GM21526 (cell line): ENCODE results near the gene PMEPA1.
A peak's percentile ranks its signal among the peaks of the same experiment; 100 is the strongest.

Source experiments
- ATAC-seq: cut with Tn5 transposase; IDR thresholded peaks from one replicate; pipeline ENCODE4 v1.9.1; 2021; ENCODE audit warnings: moderate library complexity; ENCODE audit not compliant: unreplicated experiment, low FRiP score

Gene PMEPA1

GRCh38 chr20:57696401-57696961, 13.3 kb downstream of the PMEPA1 start:
- ATAC-seq, result no peak

DNA sequence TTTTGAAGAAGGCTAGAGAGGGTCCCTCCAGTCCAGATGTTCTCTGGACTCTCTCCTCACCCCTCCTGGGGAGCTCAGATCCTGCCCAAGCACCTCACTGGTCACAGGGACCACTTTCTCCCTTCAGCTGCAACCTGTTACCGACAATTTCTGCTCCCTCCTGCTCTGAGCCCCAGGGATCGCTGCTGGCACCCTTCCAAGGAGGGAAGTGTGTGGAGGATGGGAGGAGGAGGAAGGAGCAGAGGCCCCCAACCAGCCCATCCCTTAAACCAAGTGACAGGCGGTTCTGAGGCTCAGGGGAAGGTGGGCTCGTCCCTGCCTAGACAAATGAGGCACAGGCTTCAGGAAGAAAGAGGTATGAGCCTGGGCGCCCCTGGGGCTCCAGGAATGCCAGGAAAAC, 13.9 kb downstream of the PMEPA1 start:
- no peak for ATAC-seq

DNA sequence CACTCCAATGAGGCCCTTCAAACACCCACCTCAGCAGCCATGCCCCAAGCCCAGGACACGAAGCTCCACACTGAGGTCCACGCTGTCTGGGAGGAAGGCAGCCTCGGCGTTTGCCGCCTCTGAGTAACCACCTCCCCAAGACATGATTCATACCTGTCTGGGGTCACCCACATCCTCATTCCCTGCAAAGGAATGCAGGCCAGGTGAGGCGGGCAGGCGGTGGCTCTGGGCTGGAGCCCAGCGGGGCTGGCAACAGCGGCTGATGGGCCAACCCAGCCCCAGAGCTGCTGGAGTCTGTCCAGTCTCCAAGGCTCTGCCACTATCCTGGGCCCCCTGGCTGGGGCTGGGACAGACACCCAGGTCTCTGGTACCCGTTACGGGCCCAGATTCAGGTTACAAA, 14.8 kb downstream of the PMEPA1 start:
- ATAC-seq, result no peak

DNA sequence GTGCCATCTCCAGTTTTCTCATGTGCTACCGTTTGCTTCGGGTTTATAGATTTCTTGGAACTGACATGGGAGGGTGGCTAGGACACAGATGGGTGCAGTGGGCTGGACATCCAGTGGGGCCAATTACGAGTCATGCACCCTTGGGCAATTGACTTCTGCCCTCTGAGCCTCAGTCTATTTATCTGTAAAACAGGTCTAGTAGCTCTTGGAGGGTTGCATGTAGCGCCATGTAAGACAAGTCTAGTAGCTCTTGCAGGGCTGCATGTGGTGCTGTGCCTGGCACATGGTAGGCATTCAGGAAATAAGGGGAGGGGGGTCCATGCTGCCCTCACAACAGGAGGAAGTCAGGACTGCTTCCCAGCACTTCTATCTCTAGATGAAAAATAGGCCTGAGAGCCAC, 15.3 kb downstream of the PMEPA1 start:
- no peak for ATAC-seq

- ATAC-seq, result no peak
These were observed 16.0 kb downstream of the PMEPA1 start for GRCh38 chr20:57693670-57694329.

DNA sequence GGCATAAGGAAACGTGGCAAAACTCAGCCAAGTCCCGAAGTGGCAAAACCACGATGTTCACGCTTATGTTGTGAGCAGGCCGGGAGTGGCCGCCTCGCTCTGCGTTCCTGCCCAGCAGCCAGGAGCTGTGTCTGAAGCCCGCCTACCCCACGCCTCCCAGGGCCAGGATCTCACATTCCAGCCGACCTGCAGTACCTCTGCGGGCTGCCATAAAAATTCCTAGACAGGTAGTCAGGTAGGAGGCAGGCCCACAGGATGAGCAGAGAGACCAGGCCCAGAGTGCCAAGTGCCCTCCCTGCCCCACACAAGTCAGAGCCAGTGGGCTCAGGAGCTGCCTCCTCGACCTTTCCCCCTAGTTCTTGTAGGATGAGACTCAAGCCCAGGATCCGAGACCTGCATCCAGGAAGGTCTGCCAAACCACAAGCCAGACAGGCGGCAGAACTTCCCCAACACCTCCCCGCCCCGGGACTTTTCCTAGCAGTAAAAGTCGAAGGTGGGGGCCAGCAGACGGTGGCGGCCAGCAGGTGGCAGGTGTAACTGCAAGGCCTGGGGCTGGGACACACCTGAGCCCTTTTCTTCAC, 16.7 kb downstream of the PMEPA1 start:
- no peak for ATAC-seq

DNA sequence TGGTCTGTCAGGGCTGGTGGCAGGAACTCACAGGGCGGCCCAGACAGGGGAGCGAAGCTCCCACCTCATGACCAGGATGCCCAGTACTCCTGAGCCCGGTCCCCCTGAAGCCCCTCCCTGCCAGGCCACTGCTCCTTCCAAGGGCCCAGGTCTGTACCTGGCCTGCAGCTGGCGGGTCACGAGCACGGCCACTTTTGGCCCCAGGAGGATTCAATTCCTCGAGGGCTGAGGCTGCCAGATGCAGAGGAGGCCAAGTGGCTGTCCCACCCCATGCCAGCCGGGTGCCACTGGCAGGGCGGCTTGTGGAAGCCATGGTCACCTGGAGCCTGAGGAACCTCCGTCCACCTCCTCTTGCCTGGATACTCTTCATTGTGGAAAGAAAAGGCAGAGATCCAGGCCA, 17.4 kb downstream of the PMEPA1 start:
- no peak for ATAC-seq

GRCh38 chr20:57691699-57692098, 18.1 kb downstream of the PMEPA1 start:
- ATAC-seq, result no peak

- ATAC-seq, result no peak
These were observed 19.3 kb downstream of the PMEPA1 start for GRCh38 chr20:57690525-57690924.

DNA sequence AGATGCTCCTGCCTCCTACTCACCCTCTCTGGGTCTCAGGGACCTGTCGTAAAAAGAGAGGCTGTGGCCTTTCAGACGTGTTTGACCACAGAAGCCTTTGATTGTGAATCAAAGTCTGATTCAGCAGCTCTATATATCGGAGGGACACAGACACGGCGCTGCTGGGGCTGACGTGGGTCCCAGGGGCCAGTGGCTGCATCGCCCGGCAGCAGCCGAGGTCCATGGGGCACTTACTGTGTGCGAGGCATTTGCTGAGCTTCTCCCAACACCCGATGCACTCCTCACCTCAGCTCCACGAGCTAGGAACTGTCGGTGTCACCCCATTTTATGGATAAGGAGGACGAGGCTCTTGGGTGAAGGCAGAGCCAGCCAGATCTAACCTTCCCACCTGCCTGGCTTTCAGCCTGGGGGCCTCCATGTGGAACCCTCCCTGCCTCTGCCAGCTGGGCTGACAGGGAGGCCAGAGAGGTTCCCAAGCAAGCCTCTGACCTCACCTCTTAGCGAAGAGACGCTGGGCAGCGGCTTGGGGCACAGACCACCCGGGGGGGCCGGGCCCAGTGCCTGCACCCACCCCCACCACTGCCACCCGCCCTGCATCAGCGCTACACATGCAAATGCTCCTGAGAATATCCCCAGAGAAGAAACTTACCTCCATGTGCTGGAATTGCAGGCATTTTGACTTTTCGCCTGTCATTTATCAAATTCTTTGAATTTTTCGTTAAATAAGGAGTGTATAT, 19.9 kb downstream of the PMEPA1 start:
- no peak for ATAC-seq

DNA sequence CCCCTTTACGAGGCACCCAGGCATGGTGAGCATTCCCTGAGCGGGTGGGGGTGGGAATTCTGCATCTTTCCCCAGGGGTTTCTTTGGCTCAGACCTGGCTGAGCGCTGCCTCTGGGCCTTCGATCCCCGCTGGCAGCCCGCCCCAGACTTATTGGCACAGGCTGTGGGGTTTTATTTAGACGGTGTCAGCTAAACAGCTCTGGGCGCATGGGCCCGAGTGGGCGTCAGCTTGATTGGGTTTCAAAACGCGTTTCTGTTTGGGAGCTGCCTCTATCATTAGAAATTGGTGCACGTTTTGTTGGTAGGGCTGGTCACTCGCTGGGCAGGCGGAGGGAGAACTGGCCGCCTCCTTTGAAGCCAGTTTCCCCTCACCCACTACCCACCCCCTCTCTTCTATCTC, 21.0 kb downstream of the PMEPA1 start:
- ATAC-seq, result no peak

GRCh38 chr20:57688295-57688694, 21.5 kb downstream of the PMEPA1 start:
- no peak for ATAC-seq

GRCh38 chr20:57686931-57687652, 22.7 kb downstream of the PMEPA1 start:
- ATAC-seq, result no peak

- no peak for ATAC-seq
These were observed 24.6 kb downstream of the PMEPA1 start for GRCh38 chr20:57685146-57685758.

GRCh38 chr20:57684808-57685140, 25.0 kb downstream of the PMEPA1 start:
- no peak for ATAC-seq

GRCh38 chr20:57683881-57684807, 25.7 kb downstream of the PMEPA1 start:
- no peak for ATAC-seq

- no peak for ATAC-seq
These were observed 26.5 kb downstream of the PMEPA1 start for GRCh38 chr20:57683287-57683686.

DNA sequence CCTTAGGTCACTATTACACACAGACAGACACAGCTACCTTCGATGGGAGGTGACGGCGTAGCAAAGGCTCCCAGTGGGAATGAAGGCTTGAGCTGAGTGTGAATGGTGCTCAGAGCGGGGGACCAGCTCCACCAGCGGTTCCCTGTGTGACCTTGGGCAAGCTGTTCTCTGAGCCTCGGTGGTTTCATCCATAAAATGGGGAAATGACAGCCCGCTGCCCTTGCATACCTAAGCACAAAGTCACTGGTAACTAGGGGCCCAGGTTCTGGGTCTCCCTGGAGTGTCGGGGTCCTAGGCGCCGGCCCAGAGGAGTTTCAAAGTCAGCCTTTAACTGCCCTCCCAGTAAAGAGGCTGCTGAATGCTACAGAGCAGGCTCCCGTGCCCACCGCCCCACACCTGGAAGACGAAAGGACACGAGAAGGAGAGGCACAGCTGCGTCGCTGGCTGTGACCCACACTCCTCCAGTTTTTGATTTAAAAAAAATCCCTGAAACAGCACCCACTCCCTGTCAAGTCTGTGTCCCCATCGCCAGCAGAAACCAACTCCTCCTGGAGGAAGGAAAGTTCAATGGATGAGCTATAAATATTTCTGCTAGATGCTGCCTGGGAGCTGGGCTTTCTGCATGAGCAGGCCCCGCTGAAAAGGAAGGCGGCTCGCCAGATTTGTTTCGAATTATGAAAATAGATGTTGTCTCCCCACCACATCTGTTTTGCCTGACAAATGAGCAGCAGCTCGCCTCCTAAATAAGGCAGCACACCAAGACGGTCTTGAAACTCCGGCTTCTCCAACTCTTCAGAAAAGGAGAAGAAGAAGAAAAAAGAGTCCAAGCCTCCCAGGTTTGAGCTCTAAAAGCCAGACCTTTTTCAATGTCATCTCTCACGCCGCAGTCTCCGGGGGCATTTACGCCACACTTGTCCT, 27.4 kb downstream of the PMEPA1 start:
- ATAC-seq, result peak; percentile 35
